GM18511 (cell line): ENCODE results near the gene TECTB.

Experiments
- ATAC-seq: cut with Tn5 transposase; IDR thresholded peaks from one replicate; pipeline ENCODE4 v1.9.1; 2021; ENCODE audit warnings: mild to moderate bottlenecking, moderate library complexity; ENCODE audit not compliant: unreplicated experiment

Gene TECTB

GRCh38 chr10:112345743-112346142 lies 62.5 kb downstream of the TECTB start:
- no peak for ATAC-seq

GRCh38 chr10:112346774-112347173 lies 63.6 kb downstream of the TECTB start:
- ATAC-seq: no peak

GRCh38 chr10:112347709-112348671 lies 64.8 kb downstream of the TECTB start:
- no peak for ATAC-seq

GRCh38 chr10:112348759-112349158 lies 65.6 kb downstream of the TECTB start:
- ATAC-seq: no peak

- ATAC-seq: no peak
Observed at GRCh38 chr10:112349521-112350085, 66.4 kb downstream of the TECTB start.

- ATAC-seq: no peak
Observed at GRCh38 chr10:112351146-112351545, 67.9 kb downstream of the TECTB start.

GRCh38 chr10:112352044-112352443 lies 68.8 kb downstream of the TECTB start:
- ATAC-seq: no peak

GRCh38 chr10:112353046-112353445 lies 69.8 kb downstream of the TECTB start:
- ATAC-seq: peak; percentile 51
